Left renal pelvis (tissue), 4 donors: Measurements from ENCODE around the gene CDIPT. TPM values are rescaled to one million over a fixed set of nuclear protein-coding genes. Genes with fewer than 3 reads are reported as not detected.

Source experiments
- DNase-seq, 4 donors: peaks; one replicate each; pipeline ENCODE4 v3.0.0-alpha.2; 2013; ENCODE audit warnings: low read depth in 4 of 4, low spot score in 3 of 4
- polyA plus RNA-seq, 4 donors: library from polyadenylated mRNA; unstranded; fragments of 120-200 nt; gene quantifications; one replicate each; pipeline ENCODE4 v1.2.1, GENCODE V29; 2013; ENCODE audit not compliant: insufficient read length in 4 of 4

CDIPT gene
- polyA plus RNA-seq, 4 donors, result 79.6 to 114 (median 96.8) TPM

- no peak for DNase-seq
Observed at GRCh38 chr16:29863669-29863984, 601 bp upstream of the CDIPT start.

- DNase-seq, result no peak
Observed at GRCh38 chr16:29862383-29862883, 593 bp downstream of the CDIPT start.

GRCh38 chr16:29860218-29860617 lies 2.8 kb downstream of the CDIPT start:
- no peak for DNase-seq

GRCh38 chr16:29858974-29859373 lies 4.1 kb downstream of the CDIPT start:
- no peak for DNase-seq

GRCh38 chr16:29858149-29858849 lies 4.7 kb downstream of the CDIPT start:
- no peak for DNase-seq

GRCh38 chr16:29857133-29857760 lies 5.8 kb downstream of the CDIPT start:
- no peak for DNase-seq

- no peak for DNase-seq
Observed at GRCh38 chr16:29854520-29855100, 8.4 kb downstream of the CDIPT start.

GRCh38 chr16:29852654-29853053 lies 10.4 kb downstream of the CDIPT start:
- DNase-seq, result no peak

GRCh38 chr16:29850998-29851397 lies 12.0 kb downstream of the CDIPT start:
- no peak for DNase-seq

- no peak for DNase-seq
Observed at GRCh38 chr16:29849505-29849904, 13.5 kb downstream of the CDIPT start.

- no peak for DNase-seq
Observed at GRCh38 chr16:29848420-29849297, 14.4 kb downstream of the CDIPT start.

- no peak for DNase-seq
Observed at GRCh38 chr16:29845656-29846055, 17.4 kb downstream of the CDIPT start.

- DNase-seq, result no peak
Observed at GRCh38 chr16:29844575-29845331, 18.3 kb downstream of the CDIPT start.

- DNase-seq, result no peak
Observed at GRCh38 chr16:29843931-29844330, 19.1 kb downstream of the CDIPT start.

- no peak for DNase-seq
Observed at GRCh38 chr16:29842732-29843346, 20.2 kb downstream of the CDIPT start.

- DNase-seq, result no peak
Observed at GRCh38 chr16:29841631-29842030, 21.4 kb downstream of the CDIPT start.

- DNase-seq, result no peak
Observed at GRCh38 chr16:29840240-29840639, 22.8 kb downstream of the CDIPT start.

- no peak for DNase-seq
Observed at GRCh38 chr16:29839822-29840221, 23.2 kb downstream of the CDIPT start.

- DNase-seq, result no peak
Observed at GRCh38 chr16:29837841-29838240, 25.2 kb downstream of the CDIPT start.

- DNase-seq, result no peak
Observed at GRCh38 chr16:29836623-29837022, 26.4 kb downstream of the CDIPT start.
